Activated CD8-positive, alpha-beta memory T cell treated with anti-CD3 and anti-CD28 coated beads for 4 hours (primary cell): ENCODE data around the gene SEPHS1.

ENCODE experiments used
- DNase-seq, 2 donors: peaks; one replicate each; pipeline ENCODE4 v3.0.0-alpha.2; 2020; ENCODE audit warnings: low read depth in 2 of 2

Gene SEPHS1

GRCh38 chr10:13328126-13328525 is 20.0 kb downstream of the SEPHS1 start:
- no peak for DNase-seq

GRCh38 chr10:13327534-13327933 is 20.6 kb downstream of the SEPHS1 start:
- no peak for DNase-seq

GRCh38 chr10:13322615-13323148 is 25.4 kb downstream of the SEPHS1 start:
- DNase-seq = no peak

GRCh38 chr10:13321576-13321975 is 26.5 kb downstream of the SEPHS1 start:
- no peak for DNase-seq

DNA sequence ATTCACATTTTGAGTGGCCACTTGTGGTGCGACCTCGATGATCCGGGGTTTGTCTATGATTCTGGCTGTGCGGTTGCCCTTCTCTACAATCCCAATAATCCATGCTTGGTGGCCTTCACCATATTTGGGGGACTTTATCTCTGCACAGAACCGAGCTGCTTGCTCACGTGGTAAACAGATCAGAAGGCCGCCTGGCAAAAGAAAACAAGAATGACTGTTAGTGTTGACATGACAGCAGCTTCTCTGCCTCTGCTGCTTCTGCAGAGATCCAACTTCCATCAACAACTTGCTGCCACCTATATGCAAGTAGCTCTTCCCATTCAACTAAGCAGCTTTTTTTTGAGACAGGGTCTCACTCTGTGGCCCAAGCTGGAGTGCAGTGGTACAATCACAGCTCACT is 28.9 kb downstream of the SEPHS1 start:
- no peak for DNase-seq

GRCh38 chr10:13317474-13317873 is 30.6 kb downstream of the SEPHS1 start:
- DNase-seq = no peak

- no peak for DNase-seq
Measured at GRCh38 chr10:13316635-13317311, 31.3 kb downstream of the SEPHS1 start.

- DNase-seq = no peak
Measured at GRCh38 chr10:13315361-13315760, 32.7 kb downstream of the SEPHS1 start.

DNA sequence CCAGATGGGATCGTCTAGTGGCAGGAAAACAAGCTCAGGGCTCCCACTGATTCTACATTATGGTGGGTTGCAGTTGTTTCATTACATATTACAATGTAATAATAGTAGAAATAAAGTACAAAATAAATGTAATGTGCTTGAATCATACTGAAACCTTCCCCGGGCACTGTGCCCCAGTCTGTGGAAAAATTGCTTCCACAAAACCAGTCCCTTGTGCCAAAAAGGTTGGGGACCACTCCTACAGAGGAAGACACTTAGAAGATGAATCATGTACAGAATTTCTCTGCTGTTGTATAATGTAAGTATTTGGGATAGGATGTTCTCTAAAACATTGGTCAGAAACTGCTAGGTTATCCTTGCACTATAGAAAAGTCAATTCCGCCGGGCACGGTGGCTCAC is 36.9 kb downstream of the SEPHS1 start:
- DNase-seq = no peak

- DNase-seq = no peak
Measured at GRCh38 chr10:13310518-13311176, 37.4 kb downstream of the SEPHS1 start.

DNA sequence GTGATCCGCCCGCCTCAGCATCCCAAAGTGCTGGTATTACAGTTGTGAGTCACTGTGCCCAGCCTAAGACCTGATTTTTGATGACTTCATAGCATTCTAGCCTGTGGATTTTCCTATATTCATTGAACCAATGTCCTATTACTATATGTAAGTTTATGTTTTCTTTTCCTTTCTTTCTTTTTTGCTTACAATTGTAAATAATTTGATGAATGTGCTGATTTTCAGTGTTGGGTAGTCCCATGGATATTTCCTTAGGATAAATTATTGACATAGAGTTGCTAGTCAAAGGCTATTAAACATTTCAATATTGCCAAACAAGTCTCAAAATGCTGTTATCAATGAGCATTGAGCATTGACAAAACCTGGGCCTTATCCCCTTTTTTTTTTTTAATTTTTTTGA is 38.3 kb downstream of the SEPHS1 start:
- DNase-seq = no peak

DNA sequence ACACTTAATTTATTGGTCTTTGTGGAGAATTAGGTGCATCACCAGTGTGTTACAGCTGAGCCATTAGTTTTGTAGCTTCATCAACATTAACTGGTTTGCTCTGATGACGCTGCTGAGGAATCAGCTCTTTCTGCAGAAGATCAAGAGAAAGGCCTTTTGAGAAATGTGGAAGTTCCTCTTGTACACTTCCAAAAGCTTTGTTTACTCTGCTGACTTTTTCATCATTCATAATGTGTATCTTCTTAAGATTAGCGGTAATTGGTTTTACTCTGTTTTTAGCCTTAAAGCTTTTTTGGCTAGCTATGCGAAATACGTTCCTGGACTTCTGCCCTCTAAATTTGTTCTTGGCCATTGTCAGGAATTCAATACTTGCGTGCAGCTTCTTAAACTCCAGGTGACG is 40.0 kb downstream of the SEPHS1 start:
- DNase-seq = no peak

- DNase-seq = no peak
Measured at GRCh38 chr10:13306103-13306502, 42.0 kb downstream of the SEPHS1 start.

GRCh38 chr10:13302821-13303555 is 45.1 kb downstream of the SEPHS1 start:
- no peak for DNase-seq

DNA sequence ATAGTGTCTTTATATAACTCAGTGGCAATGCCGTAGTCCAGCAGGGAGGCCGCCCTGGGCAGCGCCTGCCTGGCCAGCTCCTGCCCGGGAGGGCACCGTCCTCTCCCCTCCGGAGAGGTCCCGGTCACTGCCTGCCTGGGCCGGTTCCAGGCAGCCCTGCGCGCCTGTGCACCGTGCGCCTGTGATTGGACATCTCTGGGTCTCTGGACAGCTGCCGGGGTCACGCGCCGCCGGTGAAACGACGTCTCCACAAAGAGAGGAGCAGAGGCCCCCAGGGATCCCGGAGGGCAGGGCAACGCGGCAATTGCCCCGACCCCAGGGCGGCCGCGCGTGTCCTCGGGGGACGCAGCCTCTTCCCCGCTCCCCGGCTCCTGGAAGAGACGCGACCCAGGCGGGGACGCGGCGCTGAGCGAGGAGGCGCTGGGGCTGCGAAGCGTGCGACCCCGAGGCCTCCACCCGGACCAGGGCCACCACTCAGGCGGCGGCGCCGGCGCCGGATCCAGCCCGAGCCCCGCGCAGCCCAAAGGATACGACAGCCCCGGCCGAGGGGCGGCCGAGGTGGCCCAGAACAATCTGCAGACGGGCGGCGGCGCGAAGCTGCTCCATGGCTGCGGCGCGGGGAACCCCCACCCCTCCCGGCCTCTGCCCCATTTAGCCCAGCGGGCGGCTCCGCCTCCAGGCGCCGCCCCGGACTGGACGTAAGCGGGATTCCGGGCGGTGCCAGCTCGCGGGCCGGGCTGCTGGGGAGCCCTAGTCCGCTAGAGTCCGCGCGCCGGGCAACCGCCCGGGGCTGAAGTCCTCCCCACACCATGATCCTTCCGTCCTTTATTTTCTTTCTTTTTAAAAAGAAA is 48.4 kb downstream of the SEPHS1 start, which contains the start of gene PHYH:
Gene PHYH (minus strand): TSS at position 628 of the 851 bp plus-strand sequence. CDS start 22 bp downstream, at position 606.
- peak; percentile 53 to 58 for DNase-seq

- DNase-seq = no peak
Measured at GRCh38 chr10:13298748-13299436, 49.2 kb downstream of the SEPHS1 start.

GRCh38 chr10:13296476-13296875 is 51.6 kb downstream of the SEPHS1 start:
- no peak for DNase-seq

- DNase-seq = no peak
Measured at GRCh38 chr10:13294784-13295183, 53.3 kb downstream of the SEPHS1 start.

- DNase-seq = no peak
Measured at GRCh38 chr10:13291821-13292773, 56.0 kb downstream of the SEPHS1 start.

DNA sequence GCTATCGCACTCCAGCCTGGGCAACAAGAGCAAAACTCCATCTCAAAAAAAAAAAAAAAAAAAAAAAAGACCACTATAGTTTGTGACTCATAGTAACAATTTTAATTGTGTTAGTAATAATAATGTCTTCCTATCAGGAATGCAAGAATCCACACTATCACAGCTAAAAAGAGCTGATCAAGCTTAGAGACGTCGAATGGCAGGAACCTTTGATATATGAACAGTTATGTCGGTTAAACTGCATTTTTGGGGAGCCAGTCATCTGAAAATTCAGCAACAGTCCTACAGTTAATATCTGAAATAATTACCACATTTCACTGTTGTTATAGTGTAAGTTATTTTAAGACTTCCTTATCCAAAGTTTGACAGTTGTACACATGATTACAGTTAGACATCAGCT is 57.0 kb downstream of the SEPHS1 start:
- DNase-seq = no peak
